Upper lobe of left lung (tissue), 4 donors: ENCODE results near the gene GPR3.

ENCODE experiments used
- CTCF ChIP-seq, 6 experiments: fragments of 450-650 bp in 4 of 6; fragments of 200-600 bp in 2 of 6; sonication (generic) in 2 of 6; IDR thresholded peaks; one replicate each; pipeline ENCODE4 v1.5.1; 2016 to 2019; ENCODE audit warnings: antibody characterized with exemption in 6 of 6
- EP300 ChIP-seq, 4 donors: sonication (generic); formaldehyde crosslinking; IDR thresholded peaks; one replicate each; pipeline ENCODE4 v1.5.1; 2017; ENCODE audit warnings: antibody characterized with exemption in 4 of 4, control low read depth in 2 of 4
- POLR2A ChIP-seq, 4 donors: fragments of 450-650 bp; IDR thresholded peaks; one replicate each; pipeline ENCODE4 v1.5.1; 2016 to 2017; ENCODE audit warnings: antibody characterized with exemption in 4 of 4, mild to moderate bottlenecking in 2 of 4
- POLR2AphosphoS5 ChIP-seq, 2 donors: sonication (generic); formaldehyde crosslinking; IDR thresholded peaks; one replicate each; pipeline ENCODE4 v1.5.1; 2017; ENCODE audit warnings: antibody characterized with exemption in 2 of 2

GRCh38 chr1:27383039-27383605 is 9.3 kb upstream of the GPR3 start, which contains the start of gene CD164L2:
- peak in 1 of 2 donors; percentile 17 for TF ChIP-seq POLR2AphosphoS5 (IDR thresholded peaks at IDR 0.05)
- TF ChIP-seq CTCF (IDR thresholded peaks at IDR 0.05): no peak
- TF ChIP-seq EP300 (IDR thresholded peaks at IDR 0.05): no peak
- TF ChIP-seq POLR2A (IDR thresholded peaks at IDR 0.05): no peak
